ENCODE results near the gene SP1. TPM values are rescaled to one million over a fixed set of nuclear protein-coding genes. Genes with fewer than 3 reads are reported as not detected.

SP1 gene
- total RNA-seq, 2 donors from 2014 or later, result 50.9 to 65.6 TPM

DNA sequence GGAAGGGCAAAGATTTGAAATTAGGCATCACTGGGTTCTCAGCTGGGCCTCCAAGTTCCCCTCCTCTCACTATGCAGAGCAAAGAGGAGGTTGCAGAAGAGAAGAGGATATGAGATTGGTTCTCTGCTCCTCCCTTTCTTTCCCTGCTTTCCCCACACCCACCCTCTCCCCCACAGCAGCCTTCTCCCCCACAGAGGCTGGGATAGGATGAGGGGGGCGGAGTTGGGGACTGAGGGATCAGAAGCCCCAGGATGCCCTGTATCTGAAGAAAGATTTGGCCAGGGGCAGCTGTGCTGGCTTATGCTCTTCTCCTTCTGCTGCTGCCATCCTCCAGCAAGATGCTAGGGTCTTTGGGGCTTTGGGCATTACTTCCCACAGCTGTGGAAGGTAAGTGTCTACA lies 43.6 kb downstream of the SP1 start, which contains the start of gene AMHR2:
AMHR2 (plus strand) TSS at position 259 of the 400 bp plus-strand sequence; CDS start at position 339, 80 bp downstream.
- H3K4me1 ChIP-seq (ENCODE audit: control insufficient read depth in 1 of 2, low read depth in 2 of 2), result peaks cover 0 to 5% of the 10 kb centered on the region in 2 donors
- DNase-seq (ENCODE audit: low spot score) (no peak), ATAC-seq (ENCODE audit: insufficient number of reproducible peaks, low FRiP score, low read depth) (no peak)
- no peaks in the 10 kb centered on the region for H3K9me3 ChIP-seq
- TF ChIP-seq, protein P1, sequence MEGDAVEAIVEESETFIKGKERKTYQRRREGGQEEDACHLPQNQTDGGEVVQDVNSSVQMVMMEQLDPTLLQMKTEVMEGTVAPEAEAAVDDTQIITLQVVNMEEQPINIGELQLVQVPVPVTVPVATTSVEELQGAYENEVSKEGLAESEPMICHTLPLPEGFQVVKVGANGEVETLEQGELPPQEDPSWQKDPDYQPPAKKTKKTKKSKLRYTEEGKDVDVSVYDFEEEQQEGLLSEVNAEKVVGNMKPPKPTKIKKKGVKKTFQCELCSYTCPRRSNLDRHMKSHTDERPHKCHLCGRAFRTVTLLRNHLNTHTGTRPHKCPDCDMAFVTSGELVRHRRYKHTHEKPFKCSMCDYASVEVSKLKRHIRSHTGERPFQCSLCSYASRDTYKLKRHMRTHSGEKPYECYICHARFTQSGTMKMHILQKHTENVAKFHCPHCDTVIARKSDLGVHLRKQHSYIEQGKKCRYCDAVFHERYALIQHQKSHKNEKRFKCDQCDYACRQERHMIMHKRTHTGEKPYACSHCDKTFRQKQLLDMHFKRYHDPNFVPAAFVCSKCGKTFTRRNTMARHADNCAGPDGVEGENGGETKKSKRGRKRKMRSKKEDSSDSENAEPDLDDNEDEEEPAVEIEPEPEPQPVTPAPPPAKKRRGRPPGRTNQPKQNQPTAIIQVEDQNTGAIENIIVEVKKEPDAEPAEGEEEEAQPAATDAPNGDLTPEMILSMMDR (IDR thresholded peaks at IDR 0.05), result no peak
- H3K27me3 ChIP-seq (replicated peaks; ENCODE audit: insufficient read depth), result no peaks in the 10 kb centered on the region
- H3K27ac ChIP-seq, result no peak within 1 kb of the TSS
- H3K4me3 ChIP-seq, result no peak within 1 kb of the TSS
- H3K36me3 ChIP-seq, result no peaks in the 10 kb centered on the region

DNA sequence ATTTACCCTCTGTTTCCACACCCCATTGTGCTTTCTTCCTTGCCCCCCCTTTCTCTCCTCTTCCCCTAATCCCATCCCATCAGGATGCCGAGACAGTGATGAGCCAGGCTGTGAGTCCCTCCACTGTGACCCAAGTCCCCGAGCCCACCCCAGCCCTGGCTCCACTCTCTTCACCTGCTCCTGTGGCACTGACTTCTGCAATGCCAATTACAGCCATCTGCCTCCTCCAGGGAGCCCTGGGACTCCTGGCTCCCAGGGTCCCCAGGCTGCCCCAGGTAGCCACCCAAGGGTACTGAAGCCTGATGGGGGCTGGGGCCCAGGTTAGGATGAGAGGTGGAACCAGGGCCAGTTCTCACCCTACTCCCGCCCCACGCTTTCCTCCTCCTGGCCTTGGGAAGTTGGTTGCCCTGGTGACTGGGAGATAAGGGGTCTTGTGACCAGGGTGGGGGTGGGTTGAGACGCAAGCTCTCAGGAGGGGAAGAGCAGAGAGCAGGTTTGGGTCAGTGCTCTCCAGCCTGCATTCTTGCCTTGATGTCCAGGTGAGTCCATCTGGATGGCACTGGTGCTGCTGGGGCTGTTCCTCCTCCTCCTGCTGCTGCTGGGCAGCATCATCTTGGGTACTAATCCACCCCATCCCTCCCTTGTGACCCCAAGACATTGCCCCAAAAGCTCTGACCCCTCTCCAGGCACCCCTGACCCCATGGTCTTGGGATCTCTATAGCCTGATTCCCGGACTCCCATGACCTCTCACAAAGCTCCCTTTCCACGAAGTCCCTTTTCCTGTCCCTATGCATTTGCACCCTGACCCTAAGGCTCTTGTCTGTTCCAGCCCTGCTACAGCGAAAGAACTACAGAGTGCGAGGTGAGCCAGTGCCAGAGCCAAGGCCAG lies 44.9 kb downstream of the SP1 start:
- H3K27ac ChIP-seq, result no peak overlapping the region
- TF ChIP-seq, protein P1 (IDR thresholded peaks at IDR 0.05), result no peak
- no peaks in the 10 kb centered on the region for H3K27me3 ChIP-seq (replicated peaks; ENCODE audit: insufficient read depth)
- no peak overlapping the region for H3K4me3 ChIP-seq
- ATAC-seq (ENCODE audit: insufficient number of reproducible peaks, low FRiP score, low read depth), result no peak
- H3K4me1 ChIP-seq (ENCODE audit: control insufficient read depth in 1 of 2, low read depth in 2 of 2), result peaks cover 0 to 5% of the 10 kb centered on the region in 2 donors
- no peaks in the 10 kb centered on the region for H3K9me3 ChIP-seq
- DNase-seq (ENCODE audit: low spot score), result no peak
- no peaks in the 10 kb centered on the region for H3K36me3 ChIP-seq

DNA sequence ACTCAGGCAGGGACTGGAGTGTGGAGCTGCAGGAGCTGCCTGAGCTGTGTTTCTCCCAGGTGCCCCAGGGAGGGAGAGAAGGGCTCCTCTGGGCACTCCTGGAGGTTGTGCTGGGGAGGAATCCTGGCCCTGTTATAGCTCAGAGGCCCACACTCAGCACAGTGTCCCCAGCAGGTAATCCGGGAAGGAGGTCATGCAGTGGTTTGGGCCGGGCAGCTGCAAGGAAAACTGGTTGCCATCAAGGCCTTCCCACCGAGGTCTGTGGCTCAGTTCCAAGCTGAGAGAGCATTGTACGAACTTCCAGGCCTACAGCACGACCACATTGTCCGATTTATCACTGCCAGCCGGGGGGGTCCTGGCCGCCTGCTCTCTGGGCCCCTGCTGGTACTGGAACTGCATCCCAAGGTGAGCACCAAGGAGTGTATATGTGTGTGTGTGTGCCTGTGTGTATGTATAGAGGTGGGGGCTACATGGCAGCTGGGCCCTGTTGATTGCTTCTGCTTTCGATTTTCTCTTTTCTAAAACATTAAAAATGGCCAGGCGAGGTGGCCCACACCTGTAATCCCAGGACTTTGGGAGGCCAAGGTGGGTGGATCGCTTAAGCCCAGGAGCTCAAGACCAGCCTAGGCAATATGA lies 45.7 kb downstream of the SP1 start:
- Histone ChIP-seq H3K27ac (no peak overlapping the region), H3K9me3 (no peaks in the 10 kb centered on the region), H3K27me3 (replicated peaks; ENCODE audit: insufficient read depth) (no peaks in the 10 kb centered on the region), H3K4me1 (ENCODE audit: control insufficient read depth in 1 of 2, low read depth in 2 of 2) (peaks cover 0 to 5% of the 10 kb centered on the region in 2 donors), H3K4me3 (no peak overlapping the region), H3K36me3 (no peaks in the 10 kb centered on the region)
- TF ChIP-seq, protein P1 (IDR thresholded peaks at IDR 0.05), result no peak
- ATAC-seq (ENCODE audit: insufficient number of reproducible peaks, low FRiP score, low read depth) (no peak), DNase-seq (ENCODE audit: low spot score) (no peak)

DNA sequence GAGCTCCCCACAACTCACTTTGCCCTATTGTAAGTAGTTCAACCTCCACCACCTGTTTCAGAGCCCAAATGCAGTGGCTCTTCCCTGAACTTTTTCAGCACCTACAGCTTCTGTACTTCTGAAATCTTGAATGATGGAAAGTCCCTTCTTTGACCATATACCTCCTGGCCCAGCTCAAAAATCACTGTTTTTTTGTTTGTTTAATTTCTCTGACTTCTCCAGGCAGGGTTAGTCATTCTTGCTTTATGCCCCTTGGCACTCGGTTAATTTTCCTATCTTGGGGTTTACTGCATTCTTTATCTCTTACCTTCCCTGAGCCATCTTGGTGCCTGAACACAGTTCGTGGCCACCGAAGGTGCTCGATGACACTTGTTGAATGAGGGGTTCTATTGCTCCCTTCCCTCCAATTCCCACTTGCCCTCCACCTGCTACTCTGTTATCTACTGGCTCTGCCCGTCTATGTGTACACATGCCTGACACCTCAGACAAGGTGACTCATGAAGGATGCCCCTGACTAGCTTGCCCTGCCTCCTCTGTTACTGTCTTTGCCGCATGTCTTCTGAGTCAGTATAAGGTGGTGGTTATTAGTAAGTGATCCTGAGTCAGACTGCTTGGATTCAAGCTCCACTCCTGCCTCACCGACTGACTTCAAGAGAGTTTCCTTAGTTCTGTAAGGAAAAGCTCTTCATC lies 48.1 kb downstream of the SP1 start:
- Histone ChIP-seq H3K4me1 (ENCODE audit: control insufficient read depth in 1 of 2, low read depth in 2 of 2) (no peaks in the 10 kb centered on the region), H3K27me3 (replicated peaks; ENCODE audit: insufficient read depth) (no peaks in the 10 kb centered on the region), H3K36me3 (no peaks in the 10 kb centered on the region), H3K9me3 (no peaks in the 10 kb centered on the region), H3K4me3 (no peak overlapping the region), H3K27ac (no peak overlapping the region)
- TF ChIP-seq, protein P1 (IDR thresholded peaks at IDR 0.05), result no peak
- ATAC-seq (ENCODE audit: insufficient number of reproducible peaks, low FRiP score, low read depth) (no peak), DNase-seq (ENCODE audit: low spot score) (no peak)

DNA sequence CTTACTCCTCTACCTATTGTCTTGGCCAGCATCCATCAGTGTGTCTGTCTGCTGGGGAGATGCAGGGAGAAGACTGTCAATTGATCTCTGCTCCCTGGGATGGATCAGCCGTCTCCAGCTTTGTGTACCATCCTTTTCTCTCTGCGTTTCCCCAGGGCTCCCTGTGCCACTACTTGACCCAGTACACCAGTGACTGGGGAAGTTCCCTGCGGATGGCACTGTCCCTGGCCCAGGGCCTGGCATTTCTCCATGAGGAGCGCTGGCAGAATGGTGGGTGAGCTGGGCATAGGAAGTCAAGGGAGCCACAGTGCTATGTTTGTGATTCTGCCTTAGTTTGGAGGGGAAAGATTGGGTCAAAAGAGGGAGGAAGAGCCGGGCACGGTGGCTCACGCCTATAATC lies 48.8 kb downstream of the SP1 start:
- ATAC-seq (ENCODE audit: insufficient number of reproducible peaks, low FRiP score, low read depth) (no peak), DNase-seq (ENCODE audit: low spot score) (no peak)
- TF ChIP-seq, protein P1 (IDR thresholded peaks at IDR 0.05), result no peak
- H3K4me1 ChIP-seq (ENCODE audit: control insufficient read depth in 1 of 2, low read depth in 2 of 2), result no peaks in the 10 kb centered on the region
- H3K4me3 ChIP-seq, result no peak overlapping the region
- H3K27me3 ChIP-seq (replicated peaks; ENCODE audit: insufficient read depth), result no peaks in the 10 kb centered on the region
- no peak overlapping the region for H3K27ac ChIP-seq
- H3K36me3 ChIP-seq, result no peaks in the 10 kb centered on the region
- no peaks in the 10 kb centered on the region for H3K9me3 ChIP-seq

All from thoracic aorta (tissue), 2 donors.